Activated CD8-positive, alpha-beta memory T cell treated with anti-CD3 and anti-CD28 coated beads for 4 hours (primary cell): Measurements from ENCODE around the gene PRR36.
"Not testable (repeated sequence)": the region's sequence is repeated elsewhere in the genome, so short reads cannot be mapped to it uniquely, and the experiment has no call there.

Experiments
- DNase-seq, 2 donors: peaks; one replicate each; pipeline ENCODE4 v3.0.0-alpha.2; 2020; ENCODE audit warnings: low read depth in 2 of 2

PRR36 gene

GRCh38 chr19:7860714-7861618 is 13.2 kb downstream of the PRR36 start:
- DNase-seq: no peak

- no peak for DNase-seq
Measured at GRCh38 chr19:7859831-7860713, 14.1 kb downstream of the PRR36 start.

- not testable (repeated sequence) for DNase-seq
Measured at GRCh38 chr19:7859087-7859486, 15.1 kb downstream of the PRR36 start.

- no peak for DNase-seq
Measured at GRCh38 chr19:7858109-7858770, 15.9 kb downstream of the PRR36 start.

- no peak for DNase-seq
Measured at GRCh38 chr19:7857727-7858108, 16.5 kb downstream of the PRR36 start.

- DNase-seq: no peak
Measured at GRCh38 chr19:7856679-7857663, 17.2 kb downstream of the PRR36 start.

GRCh38 chr19:7856109-7856591 is 18.0 kb downstream of the PRR36 start:
- no peak for DNase-seq

GRCh38 chr19:7855426-7856108 is 18.6 kb downstream of the PRR36 start:
- no peak for DNase-seq

GRCh38 chr19:7853770-7854128 is 20.4 kb downstream of the PRR36 start:
- DNase-seq: no peak

GRCh38 chr19:7852851-7853769 is 21.1 kb downstream of the PRR36 start:
- DNase-seq: peak in 1 of 2 donors; percentile 40

GRCh38 chr19:7851623-7852500 is 22.3 kb downstream of the PRR36 start:
- no peak for DNase-seq

- DNase-seq: no peak
Measured at GRCh38 chr19:7850945-7851622, 23.1 kb downstream of the PRR36 start.

- no peak for DNase-seq
Measured at GRCh38 chr19:7850000-7850813, 24.0 kb downstream of the PRR36 start.

GRCh38 chr19:7849631-7849999 is 24.6 kb downstream of the PRR36 start:
- no peak for DNase-seq

- no peak for DNase-seq
Measured at GRCh38 chr19:7848779-7849457, 25.3 kb downstream of the PRR36 start.

GRCh38 chr19:7847664-7848063 is 26.5 kb downstream of the PRR36 start:
- DNase-seq: no peak
